Stimulated activated CD8-positive, alpha-beta memory T cell treated with anti-CD3 and anti-CD28 coated beads, Interleukin-2, amount 100 ng/mL, for 48 hours (primary cell): Measurements from ENCODE around the gene ZDHHC24.
"Not testable (repeated sequence)": the region's sequence is repeated elsewhere in the genome, so short reads cannot be mapped to it uniquely, and the experiment has no call there.

Experiments used
- DNase-seq, 2 donors: peaks; one replicate each; pipeline ENCODE4 v3.0.0-alpha.2; 2020; ENCODE audit warnings: low read depth in 2 of 2

ZDHHC24 gene

DNA sequence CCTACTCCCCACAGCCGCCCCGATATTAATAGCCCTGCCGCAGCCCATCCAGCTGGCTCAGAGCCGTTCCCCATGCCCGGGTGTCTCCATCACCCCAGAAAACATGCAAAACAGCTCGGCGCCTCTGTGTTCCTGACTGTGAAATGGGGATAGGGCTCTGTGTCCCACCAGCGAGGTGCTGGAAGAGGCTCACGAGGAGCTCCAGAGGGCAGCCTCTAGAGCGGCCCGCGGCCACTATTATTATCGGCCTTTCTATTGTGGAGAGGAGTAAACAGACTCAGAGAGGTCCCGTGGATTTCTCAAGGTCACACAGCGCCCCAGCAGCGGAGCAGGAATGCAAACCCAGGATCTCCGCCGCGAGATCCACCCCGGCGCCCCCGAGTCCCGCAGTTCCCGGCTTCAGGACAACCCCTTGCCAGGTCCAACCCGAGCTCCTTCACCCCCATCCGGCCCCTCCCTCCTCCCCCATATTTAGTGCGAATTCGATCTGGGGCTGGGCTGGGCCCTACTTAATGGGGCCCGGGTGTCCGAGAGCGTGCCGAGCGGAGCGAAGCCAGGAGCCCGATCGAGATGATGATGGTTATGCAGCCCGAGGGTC, 619 bp upstream of the ZDHHC24 start, which contains the start of gene ACTN3:
Gene ACTN3, plus strand, starts transcription at position 536 of the 598 bp plus-strand sequence. Its CDS starts 35 bp downstream, at position 571.
- no peak for DNase-seq

DNA sequence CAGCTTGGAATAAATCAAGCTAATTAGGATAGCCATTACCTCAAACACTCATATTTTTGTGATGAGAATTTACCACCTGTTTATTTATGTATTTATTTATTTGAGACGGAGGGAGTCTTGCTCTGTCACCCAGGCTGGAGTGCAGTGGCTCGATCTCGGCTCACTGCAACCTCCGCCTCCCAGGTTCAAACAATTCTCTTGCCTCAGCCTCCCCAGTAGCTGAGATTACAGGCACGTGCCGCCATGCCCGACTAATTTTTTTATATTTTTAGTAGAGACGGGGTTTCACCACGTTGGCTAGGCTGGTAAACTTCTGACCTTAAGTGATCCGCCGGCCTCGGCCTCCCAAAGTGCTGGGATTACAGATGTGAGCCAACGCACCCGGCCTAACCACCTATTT, 896 bp downstream of the ZDHHC24 start:
- not testable (repeated sequence) for DNase-seq

DNA sequence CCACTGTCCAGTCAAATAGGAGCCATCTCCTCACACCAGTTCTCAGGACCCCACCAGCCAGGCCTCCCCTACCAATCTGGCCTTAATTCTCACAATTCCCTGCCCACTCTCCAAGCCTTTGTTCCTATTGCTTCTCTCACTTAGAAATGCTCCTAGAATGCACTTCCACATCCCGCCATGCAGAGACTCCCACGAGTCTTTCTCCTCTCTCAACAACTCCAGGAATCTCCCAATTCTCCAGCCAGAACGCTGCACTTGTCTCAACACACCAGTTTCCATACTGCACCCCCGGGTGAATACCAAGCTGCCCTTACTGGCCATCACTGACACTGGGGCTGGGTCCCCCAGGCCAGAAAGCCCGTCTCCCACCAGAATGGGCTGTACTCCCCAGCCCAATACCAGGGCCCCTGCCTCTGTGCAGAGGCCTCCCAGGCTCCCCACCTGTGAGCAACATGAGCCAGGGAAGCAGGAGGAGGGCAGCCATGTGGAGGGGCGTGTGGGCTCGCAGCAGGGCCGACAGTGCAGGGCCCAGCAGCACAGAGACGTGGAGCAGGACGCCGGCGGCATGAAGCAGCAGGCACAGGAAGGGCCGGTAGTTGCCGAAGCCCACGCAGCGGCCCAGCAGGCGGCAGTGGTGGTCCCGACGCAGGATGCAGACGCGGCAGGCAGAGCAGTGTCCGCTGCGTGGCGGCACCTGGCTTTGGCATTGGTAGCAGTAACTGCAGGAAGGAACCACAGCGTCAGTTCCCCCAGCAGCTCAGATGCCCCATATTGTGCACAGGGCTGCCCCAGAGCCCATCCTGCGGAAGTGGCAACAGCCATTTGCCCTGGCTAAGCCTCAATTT, 2.4 kb downstream of the ZDHHC24 start:
- DNase-seq, result peak; percentile 44 to 52

DNA sequence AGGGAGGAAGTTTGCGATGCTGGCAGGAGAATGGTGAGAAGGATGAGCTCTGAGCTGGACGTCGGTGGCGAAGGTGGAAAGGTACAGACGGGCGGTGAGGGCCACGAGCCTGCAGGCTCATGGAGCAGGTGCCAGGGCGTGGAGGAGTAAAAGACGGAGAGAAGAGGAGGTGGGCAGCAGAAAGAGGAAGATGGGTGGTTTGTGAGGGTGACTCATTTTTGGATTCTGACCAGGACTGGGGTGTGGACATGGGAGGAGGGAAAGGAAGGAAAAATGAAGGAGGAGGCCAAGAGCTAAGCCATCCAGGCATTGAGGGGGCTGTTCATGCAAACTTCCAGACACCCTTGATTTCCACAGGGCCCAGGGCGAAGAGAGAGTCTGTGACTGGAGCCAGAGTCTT, 3.5 kb downstream of the ZDHHC24 start:
- DNase-seq, result no peak

DNA sequence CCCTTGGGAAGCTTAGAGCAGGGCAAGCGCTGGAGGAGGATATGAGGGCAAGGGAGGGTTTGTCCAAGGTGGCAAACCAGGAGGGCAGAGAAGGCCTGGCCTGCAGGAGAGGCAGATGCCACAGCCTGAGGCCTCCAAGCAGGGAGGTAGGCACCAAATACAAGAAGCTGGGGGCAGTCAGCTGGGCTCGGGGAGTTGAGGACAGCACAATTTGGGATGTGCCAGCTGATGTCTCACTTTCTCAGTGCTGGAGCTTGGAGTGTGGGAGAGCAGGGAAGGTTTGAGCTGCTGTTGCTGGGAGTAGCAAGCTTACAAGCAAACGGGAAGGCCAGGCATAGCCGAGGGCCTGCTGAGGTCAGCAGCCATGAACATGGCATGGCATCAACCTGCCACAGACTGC, 4.0 kb downstream of the ZDHHC24 start:
- DNase-seq, result no peak

DNA sequence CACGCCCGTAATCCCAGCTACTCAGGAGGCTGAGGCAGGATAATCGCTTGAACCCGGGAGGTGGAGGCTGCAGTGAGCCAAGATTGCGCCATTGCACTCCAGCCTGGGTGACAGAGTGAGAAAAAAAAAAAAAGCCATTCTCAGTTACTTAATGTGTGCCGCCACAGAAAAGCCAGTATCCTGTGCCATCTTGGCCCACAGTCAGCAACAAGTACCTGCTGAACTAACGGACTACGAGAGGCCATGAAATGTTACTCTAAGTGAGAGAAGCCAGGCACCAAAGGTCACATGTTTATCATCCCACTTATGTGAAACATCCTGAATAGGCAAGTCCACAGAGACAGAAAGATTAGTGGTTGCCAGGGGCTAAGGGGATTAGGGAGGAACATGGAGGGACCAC, 5.2 kb downstream of the ZDHHC24 start:
- not testable (repeated sequence) for DNase-seq

DNA sequence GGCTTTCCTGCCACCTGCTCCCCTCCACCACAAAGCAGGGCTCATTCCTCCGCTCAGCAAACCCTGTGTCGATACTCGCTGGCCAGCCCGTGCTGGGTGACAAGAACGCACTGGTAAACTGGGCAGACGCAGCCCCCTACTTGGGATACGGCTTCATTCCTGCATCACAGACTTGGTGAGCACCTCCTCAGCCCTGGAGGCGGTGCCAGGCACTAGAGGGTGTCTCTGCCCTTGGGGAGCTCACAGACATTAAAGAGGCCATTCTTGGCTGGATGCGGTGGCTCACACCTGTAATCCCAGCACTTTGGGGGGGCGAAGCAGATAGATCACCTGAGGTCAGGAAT, 6.0 kb downstream of the ZDHHC24 start:
- no peak for DNase-seq

DNA sequence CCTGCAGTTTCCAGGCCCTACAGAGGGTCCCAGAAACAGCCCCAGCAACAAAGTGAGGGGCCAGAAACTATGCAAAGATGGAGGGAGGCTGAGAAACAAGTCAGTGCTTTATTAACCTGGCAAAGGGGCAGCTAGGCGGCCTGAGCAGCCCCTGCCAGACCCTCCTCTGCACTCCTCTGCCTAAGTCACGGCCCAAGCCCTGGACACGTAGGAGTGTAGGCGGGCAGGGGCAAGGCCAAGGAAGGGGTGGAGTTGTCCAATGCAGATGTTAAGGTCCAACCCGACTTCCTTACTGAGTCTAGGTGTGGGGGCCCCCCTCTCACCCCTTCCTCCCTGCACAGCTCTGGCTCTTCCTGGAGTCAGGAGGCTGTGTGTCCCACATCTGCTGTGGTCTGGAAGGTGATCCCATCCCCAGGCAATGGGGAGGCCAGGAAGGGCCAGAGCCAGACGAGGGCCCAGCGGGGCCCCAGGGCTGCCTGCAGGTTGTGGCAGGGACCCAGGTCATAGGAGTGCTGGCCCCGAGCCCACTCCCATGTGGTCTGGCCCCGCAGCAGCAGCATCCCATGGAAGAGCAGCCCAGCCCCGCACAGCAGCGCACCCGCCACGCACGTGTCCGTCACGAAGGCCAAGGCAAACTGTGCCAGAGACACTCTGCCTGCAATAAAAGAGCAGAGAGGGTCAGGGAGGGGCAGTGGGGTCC, 6.5 kb downstream of the ZDHHC24 start:
- DNase-seq, result no peak

DNA sequence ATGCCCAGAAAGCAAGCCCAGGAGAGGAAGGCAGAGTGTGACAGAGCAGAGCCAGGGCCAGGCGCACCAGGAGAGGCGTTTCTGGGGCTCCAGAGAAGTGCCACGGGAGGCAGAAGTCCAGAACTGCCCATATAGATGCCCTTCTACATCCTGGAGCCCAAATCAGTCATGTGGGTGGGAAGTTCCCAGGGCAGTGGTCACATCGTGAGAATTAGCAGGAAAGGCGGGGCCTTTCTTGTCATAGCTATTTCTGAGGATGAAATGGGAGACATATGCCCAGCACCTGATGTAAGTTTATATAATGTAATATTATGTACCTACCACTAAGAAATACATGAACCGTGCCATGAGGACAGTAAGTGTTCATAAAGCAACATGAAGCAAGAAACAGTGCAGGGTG, 13.1 kb downstream of the ZDHHC24 start:
- DNase-seq, result no peak

DNA sequence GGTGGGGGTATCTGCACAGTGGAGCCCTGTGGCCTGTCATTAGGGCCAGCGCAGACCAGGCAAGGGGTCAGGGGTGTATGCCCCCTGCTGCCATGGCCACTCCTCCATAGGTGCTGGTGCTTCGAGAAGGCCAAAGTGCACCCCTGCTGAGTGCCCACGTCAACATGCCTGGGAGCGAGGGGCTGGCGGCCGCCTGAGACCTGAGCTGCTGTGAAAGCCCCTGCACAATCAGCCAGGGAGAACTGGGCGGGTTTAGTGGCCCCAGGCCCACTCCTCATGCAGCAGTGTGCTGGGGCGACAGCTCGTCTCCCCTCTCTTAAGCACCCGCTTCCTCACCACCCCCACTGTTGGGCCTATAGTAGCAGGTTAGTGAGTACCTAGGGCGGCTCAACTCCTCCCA, 14.0 kb downstream of the ZDHHC24 start:
- no peak for DNase-seq

DNA sequence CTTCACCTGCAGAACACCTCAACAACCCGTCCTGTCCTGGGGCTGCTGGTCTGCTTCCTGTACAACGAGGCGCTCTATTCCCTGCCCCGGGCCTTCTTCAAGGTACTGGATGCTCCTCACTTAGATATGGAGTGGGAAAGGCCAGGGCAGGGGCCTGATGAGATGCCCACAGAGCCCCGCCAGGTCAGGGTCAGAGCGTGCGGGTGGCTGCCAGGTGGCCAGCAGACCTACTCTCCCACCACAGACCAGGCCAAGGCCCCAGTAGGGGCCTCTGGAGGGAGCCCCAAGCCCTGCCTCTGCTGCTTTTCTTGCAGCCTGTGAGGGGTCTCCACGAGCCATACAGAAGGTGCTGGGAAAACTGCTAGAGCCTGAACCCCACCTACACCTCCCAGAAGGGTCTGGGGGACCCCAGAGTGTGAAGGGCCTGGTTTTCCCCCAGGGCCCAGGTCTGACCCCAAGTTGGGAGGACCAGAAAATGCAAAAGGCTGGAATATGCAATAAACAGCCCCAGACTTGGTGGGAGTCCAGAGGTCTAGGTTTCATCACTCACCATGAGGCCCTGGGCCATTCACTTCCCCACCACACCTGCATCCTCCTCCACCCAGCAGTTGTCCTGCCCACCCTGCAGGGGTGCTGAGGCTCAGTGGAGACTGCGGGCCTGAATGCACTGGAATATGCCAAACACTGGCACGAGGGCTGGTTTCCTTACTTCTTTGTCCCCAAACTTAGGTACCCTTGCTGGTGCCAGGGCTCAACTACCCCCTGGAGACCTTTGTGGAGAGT, 14.7 kb downstream of the ZDHHC24 start:
- no peak for DNase-seq

DNA sequence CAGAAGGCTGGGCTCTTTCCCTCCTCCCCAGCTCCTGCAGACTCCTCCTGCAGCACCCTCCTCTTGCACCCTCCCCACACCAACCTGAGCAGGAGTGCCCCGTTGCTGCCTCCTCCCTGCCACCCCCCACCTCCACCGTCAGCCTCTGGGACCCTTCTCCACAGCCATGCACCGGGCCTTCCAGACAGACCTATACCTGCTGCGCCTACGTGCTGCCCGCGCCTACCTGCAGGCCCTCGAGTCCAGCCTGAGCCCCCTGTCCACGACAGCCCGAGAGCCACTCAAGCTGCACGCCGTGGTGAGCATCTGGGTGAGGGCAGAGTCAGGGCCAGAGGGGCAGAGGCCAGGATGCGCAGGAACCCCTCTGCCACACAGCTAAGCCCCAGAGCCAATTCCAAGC, 16.2 kb downstream of the ZDHHC24 start:
- no peak for DNase-seq

DNA sequence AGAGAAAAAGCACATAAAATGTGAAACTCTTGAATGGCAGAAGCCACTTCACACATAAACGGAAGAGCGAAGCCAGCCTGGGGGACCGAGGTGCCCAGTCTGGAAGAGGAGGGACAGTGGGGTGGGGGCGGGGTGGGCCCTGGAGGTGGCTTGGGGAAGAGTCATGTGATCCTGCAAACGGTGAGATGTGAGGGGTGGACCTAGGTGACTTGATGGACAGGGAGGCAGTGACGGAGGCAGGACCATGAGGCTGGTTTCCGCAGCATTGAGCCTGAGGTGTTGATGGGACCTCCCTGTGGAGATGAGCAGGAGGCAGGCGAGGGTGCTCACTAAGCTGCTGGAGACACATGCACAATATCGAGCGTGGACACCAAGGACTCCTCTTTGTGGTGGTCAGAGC, 16.8 kb downstream of the ZDHHC24 start:
- DNase-seq, result no peak

DNA sequence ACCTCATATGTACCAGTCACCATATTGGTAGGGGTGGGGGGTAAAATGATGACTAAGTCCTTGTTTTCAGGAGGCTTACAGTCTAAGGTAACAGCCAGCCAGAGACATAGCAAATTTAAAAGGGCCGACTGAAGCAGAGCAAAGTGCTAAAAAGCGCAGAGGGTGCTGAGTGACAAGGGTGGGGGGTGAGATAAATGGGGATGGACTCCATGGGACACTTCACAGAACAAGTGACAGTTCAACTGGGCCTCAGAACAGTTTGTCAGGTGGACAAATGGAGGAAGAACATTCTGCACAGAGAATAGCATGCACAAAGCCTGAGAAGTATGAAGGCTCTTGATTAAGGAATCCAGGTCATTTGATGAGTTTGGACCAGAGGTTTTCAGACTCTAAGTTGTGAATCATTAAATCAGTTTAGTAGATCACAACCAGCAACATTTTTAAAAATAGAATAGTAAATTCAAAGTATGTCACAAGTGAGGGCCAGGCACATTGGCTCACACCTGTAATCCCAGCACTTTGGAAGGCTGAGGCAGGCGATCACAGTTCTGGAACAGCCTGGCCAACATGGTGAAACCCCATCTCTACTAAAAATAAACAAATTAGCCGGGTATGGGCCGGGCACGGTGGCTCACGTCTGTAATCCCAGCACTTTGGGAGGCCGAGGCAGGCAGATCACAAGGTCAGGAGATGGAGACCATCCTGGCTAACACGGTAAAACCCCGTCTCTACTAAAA, 21.4 kb downstream of the ZDHHC24 start:
- no peak for DNase-seq

DNA sequence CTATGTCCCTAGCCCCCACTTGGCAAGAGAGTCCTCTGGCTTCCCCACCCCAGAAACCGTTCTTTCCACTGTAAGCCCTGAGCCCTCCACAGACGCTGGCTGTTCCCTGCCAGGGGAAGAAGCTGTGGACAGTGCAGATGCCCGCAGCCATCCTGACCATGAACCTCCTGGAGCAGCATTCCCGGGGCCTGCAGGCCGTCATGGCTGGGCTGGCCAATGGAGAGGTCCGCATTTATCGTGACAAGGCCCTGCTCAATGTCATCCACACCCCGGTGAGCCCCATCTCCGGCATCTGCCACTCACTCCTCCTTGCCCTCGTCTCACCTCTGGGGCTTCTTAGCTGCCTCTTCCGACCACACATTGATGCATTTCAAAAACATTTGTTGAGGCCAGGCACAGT, 22.2 kb downstream of the ZDHHC24 start:
- no peak for DNase-seq

DNA sequence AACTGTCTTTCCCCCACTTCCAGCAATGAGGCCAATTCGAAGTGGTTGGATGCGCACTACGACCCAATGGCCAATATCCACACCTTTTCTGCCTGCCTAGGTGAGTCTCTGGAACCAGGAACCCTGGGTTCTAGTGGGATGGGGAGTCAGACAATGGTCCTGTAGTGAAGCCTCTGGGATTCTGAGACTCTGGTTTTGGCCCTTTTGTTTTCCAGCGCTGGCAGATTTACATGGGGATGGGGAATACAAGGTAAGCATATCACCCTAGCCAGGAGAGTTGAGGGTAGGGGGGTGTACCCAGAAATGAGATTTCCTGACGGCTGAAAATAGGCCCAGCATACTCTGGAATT, 34.9 kb downstream of the ZDHHC24 start:
- DNase-seq, result no peak

DNA sequence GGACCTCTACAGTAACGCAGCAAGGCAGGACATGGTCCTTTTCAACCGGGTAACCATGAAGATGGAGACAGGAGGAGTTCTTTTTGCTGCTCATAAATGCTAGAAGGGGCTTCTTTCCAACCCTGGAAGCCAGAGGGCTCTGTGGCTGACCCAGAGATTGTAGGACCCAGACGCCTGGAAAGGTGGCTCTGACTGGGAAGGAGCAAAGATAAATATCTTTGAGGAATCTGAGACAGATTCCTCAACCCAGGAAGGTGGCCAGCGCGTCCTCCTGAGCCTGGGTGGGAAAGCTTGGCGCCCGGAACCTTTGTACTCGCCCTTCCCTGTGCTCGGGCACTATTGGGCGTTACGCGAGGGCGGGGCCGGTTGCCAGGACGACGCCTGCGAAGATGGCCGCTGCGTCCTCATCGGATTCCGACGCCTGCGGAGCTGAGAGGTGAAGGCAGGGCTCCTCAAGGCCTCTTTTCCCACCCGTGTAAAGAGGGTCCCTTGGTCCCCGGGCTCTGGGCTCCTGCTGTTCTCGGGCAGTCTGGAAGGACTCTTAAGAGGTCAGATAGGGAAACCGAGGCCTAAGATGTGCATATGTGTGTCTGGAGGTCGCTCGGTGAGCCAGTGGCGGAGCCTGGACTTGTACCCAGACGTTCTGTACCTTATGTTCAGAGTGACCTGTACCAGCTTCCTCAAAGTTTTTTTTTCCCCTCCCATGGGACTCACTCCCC, 35.4 kb downstream of the ZDHHC24 start, which contains the start of gene BBS1:
Gene BBS1, plus strand, starts transcription at position 365 of the 719 bp plus-strand sequence. Its CDS starts 25 bp downstream, at position 390.
- peak; percentile 69 to 77 for DNase-seq

DNA sequence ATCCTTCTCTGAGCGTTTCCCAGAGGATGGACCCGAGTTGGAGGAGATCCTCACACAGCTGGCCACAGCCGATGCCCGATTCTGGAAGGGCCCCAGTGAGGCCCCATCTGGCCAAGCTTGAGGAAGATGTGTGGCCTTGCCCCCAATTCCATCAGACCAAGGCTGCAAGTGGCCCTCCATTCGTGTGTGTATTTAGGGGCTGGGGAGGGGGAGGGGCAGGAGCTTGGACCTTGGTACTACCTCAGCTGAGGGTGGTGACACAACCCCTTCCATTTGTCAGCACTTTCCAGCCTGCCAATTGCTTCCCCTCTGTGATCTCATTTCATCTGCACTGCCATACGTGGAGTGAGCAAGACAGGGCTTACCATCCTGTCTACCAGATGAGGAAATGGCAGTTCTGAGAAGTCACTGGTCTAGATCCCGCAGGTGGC, 36.7 kb downstream of the ZDHHC24 start:
- no peak for DNase-seq

DNA sequence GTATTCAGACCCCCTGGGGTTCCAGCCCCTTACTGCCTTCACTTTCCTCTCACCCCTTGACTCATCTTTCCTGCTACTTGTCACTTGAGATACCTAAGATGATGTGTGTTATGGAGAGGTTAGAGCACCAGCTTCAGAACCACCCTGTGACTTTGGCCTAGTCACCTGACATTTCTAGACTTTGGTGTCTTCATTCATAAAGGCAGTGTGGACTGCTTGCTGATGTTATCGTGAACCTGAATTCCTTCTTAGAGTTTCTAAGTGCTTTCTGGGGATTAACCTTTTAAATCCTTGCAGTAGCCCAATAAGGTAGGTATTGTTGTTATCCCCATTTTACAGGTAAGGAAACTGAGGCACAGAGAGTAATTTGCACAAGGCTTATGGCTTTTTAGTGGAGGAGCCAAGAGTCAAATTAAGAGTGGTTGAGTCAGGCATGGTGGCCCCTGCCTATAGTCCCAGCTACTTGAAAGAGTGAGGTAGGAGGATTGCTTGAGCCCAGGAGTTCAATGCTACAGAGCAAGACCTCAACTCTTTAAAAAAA, 40.5 kb downstream of the ZDHHC24 start:
- DNase-seq, result no peak

DNA sequence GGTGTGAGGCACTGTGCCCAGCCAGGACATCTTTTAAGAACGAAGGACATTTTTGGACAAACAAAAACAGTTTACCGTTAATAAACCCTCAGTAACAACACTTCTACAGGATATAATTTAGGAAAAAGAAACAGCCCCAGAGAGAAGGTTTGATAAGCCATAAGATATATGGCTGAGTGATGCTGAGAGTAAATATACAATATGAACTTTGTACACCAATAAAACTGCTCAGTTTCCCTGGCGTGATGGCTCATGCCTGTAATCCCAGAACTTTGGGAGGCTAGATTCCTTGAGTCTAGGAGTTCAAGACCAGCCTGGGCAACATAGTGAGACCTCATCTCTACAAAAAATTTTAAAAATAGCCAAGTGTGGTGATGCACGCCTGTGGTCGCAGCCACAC, 47.3 kb downstream of the ZDHHC24 start:
- DNase-seq, result no peak
